Prostate gland (tissue), 2 donors: Measurements from ENCODE around the gene MCHR1.

ENCODE experiments used
- POLR2A ChIP-seq: fragments of 450-650 bp; IDR thresholded peaks from one replicate; pipeline ENCODE4 v1.6.1; 2016; ENCODE audit warnings: antibody characterized with exemption, mild to moderate bottlenecking
- TF ChIP-seq, protein P1 (sequence below), 4 experiments: fragments of 200-600 bp in 2 of 4; fragments of 450-650 bp in 2 of 4; sonication (generic) in 2 of 4; IDR thresholded peaks; 1 replicate in 3 of 4; 2 replicates in 1 of 4; pipeline ENCODE4 v1.5.1; 2016 to 2019; ENCODE audit warnings: antibody characterized with exemption in 4 of 4, mild to moderate bottlenecking in 2 of 4, moderate library complexity in 2 of 4

DNA sequence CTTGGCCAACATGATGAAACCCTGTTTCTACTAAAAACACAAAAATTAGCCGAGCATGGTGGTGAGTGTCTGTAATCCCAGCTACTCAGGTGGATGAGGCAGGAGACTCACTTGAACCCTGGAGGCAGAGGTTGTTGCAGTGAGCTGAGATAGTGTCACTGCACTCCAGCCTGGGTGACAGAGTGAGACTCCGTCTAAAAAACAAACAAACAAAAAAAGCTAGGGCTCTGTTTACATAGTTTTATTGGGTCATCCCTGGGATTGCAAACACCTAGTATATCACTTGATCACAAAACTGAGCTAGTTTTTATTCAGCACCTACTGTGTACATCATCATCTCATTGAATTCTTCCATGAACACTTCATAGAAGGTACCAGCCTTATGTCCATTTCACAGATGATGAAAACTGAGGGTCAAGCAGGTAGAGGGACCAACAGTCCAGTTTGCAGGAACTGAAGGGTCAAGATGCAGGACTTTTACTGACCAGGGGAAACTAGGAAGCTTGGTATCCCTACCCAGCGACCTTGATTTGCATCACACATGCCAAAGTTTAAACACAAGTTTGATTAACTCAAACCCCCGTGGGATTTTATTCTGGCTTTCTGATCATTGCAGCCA lies 33.6 kb upstream of the MCHR1 start:
- TF ChIP-seq POLR2A, result no peak
- TF ChIP-seq, protein P1, sequence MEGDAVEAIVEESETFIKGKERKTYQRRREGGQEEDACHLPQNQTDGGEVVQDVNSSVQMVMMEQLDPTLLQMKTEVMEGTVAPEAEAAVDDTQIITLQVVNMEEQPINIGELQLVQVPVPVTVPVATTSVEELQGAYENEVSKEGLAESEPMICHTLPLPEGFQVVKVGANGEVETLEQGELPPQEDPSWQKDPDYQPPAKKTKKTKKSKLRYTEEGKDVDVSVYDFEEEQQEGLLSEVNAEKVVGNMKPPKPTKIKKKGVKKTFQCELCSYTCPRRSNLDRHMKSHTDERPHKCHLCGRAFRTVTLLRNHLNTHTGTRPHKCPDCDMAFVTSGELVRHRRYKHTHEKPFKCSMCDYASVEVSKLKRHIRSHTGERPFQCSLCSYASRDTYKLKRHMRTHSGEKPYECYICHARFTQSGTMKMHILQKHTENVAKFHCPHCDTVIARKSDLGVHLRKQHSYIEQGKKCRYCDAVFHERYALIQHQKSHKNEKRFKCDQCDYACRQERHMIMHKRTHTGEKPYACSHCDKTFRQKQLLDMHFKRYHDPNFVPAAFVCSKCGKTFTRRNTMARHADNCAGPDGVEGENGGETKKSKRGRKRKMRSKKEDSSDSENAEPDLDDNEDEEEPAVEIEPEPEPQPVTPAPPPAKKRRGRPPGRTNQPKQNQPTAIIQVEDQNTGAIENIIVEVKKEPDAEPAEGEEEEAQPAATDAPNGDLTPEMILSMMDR (IDR thresholded peaks at IDR 0.05), result no peak
